ENCODE data around the gene EIF2S2.

The EIF2S2 gene

GRCh38 chr20:34084227-34084923 lies 27.7 kb downstream of the EIF2S2 start:
- H3K4me3 ChIP-seq (ENCODE audit: low read depth, low read length): no peak overlapping the region
- no peak for TF ChIP-seq CTCF (IDR thresholded peaks at IDR 0.05; ENCODE audit: low read depth, low read length)

GRCh38 chr20:34083781-34084180 lies 28.3 kb downstream of the EIF2S2 start:
- TF ChIP-seq CTCF (IDR thresholded peaks at IDR 0.05; ENCODE audit: low read depth, low read length): no peak
- no peak overlapping the region for H3K4me3 ChIP-seq (ENCODE audit: low read depth, low read length)

GRCh38 chr20:34083137-34083536 lies 28.9 kb downstream of the EIF2S2 start:
- no peak overlapping the region for H3K4me3 ChIP-seq (ENCODE audit: low read depth, low read length)
- no peak for TF ChIP-seq CTCF (IDR thresholded peaks at IDR 0.05; ENCODE audit: low read depth, low read length)

- no peak overlapping the region for H3K4me3 ChIP-seq (ENCODE audit: low read depth, low read length)
- no peak for TF ChIP-seq CTCF (IDR thresholded peaks at IDR 0.05; ENCODE audit: low read depth, low read length)
Observed at GRCh38 chr20:34082232-34082887, 29.7 kb downstream of the EIF2S2 start.

- H3K4me3 ChIP-seq (ENCODE audit: low read depth, low read length): no peak overlapping the region
- TF ChIP-seq CTCF (IDR thresholded peaks at IDR 0.05; ENCODE audit: low read depth, low read length): no peak
Observed at GRCh38 chr20:34079818-34080217, 32.2 kb downstream of the EIF2S2 start.

- H3K4me3 ChIP-seq (ENCODE audit: low read depth, low read length): no peak overlapping the region
- no peak for TF ChIP-seq CTCF (IDR thresholded peaks at IDR 0.05; ENCODE audit: low read depth, low read length)
Observed at GRCh38 chr20:34078540-34078939, 33.5 kb downstream of the EIF2S2 start.

GRCh38 chr20:34076952-34077351 lies 35.1 kb downstream of the EIF2S2 start:
- H3K4me3 ChIP-seq (ENCODE audit: low read depth, low read length): no peak overlapping the region
- no peak for TF ChIP-seq CTCF (IDR thresholded peaks at IDR 0.05; ENCODE audit: low read depth, low read length)
